Hematopoietic multipotent progenitor cell (in vitro differentiated cells): Measurements from ENCODE around the gene AGPAT4. TPM values are rescaled to one million over a fixed set of nuclear protein-coding genes. Genes with fewer than 3 reads are reported as not detected.
"Not testable (repeated sequence)": the region's sequence is repeated elsewhere in the genome, so short reads cannot be mapped to it uniquely, and the experiment has no call there.

Source experiments
- DNase-seq, 3 donors: peaks; one replicate each; pipeline ENCODE4 v3.0.0-alpha.2; 2011 to 2015; ENCODE audit warnings: low read depth in 2 of 3, low spot score in 2 of 3
- total RNA-seq: library from RNA; depleted of rRNA; stranded (reverse); fragments of >200 nt; gene quantifications from one replicate; pipeline ENCODE4 v1.2.3, GENCODE V29; 2012

AGPAT4 gene
- 28.5 TPM for total RNA-seq

- peak; percentile 56 to 98 (median 93) for DNase-seq
Measured at GRCh38 chr6:161273752-161274487, at the start of gene AGPAT4. AGPAT4 (minus strand) TSS chr6:161274061; CDS start chr6:161232213, 41,848 bp downstream.

GRCh38 chr6:161319231-161319630, 45.4 kb upstream of the AGPAT4 start:
- DNase-seq = no peak

- DNase-seq = no peak
Measured at GRCh38 chr6:161318456-161318855, 44.6 kb upstream of the AGPAT4 start.

- no peak for DNase-seq
Measured at GRCh38 chr6:161316531-161316930, 42.7 kb upstream of the AGPAT4 start.

- DNase-seq = not testable (repeated sequence)
Measured at GRCh38 chr6:161315246-161315917, 41.5 kb upstream of the AGPAT4 start.

- not testable (repeated sequence) for DNase-seq
Measured at GRCh38 chr6:161314541-161315245, 40.8 kb upstream of the AGPAT4 start.

GRCh38 chr6:161313940-161314509, 40.2 kb upstream of the AGPAT4 start:
- DNase-seq = no peak

- not testable (repeated sequence) for DNase-seq
Measured at GRCh38 chr6:161313475-161313874, 39.6 kb upstream of the AGPAT4 start.

GRCh38 chr6:161309774-161310173, 35.9 kb upstream of the AGPAT4 start:
- not testable (repeated sequence) for DNase-seq

- no peak for DNase-seq
Measured at GRCh38 chr6:161308075-161308655, 34.3 kb upstream of the AGPAT4 start.

- no peak for DNase-seq
Measured at GRCh38 chr6:161305860-161306259, 32.0 kb upstream of the AGPAT4 start.

- DNase-seq = no peak
Measured at GRCh38 chr6:161303628-161304340, 29.9 kb upstream of the AGPAT4 start.

- no peak for DNase-seq
Measured at GRCh38 chr6:161302949-161303348, 29.1 kb upstream of the AGPAT4 start.

GRCh38 chr6:161301338-161301737, 27.5 kb upstream of the AGPAT4 start:
- no peak for DNase-seq

GRCh38 chr6:161300823-161301222, 27.0 kb upstream of the AGPAT4 start:
- DNase-seq = no peak

- DNase-seq = no peak
Measured at GRCh38 chr6:161299726-161300125, 25.9 kb upstream of the AGPAT4 start.

GRCh38 chr6:161295784-161296183, 21.9 kb upstream of the AGPAT4 start:
- DNase-seq = no peak

GRCh38 chr6:161292650-161293281, 18.9 kb upstream of the AGPAT4 start:
- DNase-seq = no peak

- no peak for DNase-seq
Measured at GRCh38 chr6:161292145-161292544, 18.3 kb upstream of the AGPAT4 start.

GRCh38 chr6:161290751-161291150, 16.9 kb upstream of the AGPAT4 start:
- no peak for DNase-seq
